Fibroblast of pulmonary artery (primary cell): ENCODE data around the gene NBPF3.
"Not testable (repeated sequence)": the region's sequence is repeated elsewhere in the genome, so short reads cannot be mapped to it uniquely, and the experiment has no call there.

Experiments
- DNase-seq: peaks from one replicate; pipeline ENCODE4 v3.0.0-alpha.2; 2010; ENCODE audit warnings: low read depth
- H3K4me3 ChIP-seq: replicated peaks from 2 replicates; pipeline ENCODE4 v1.5.1; 2011; ENCODE audit warnings: low read depth, mild to moderate bottlenecking, control low read depth, low read length, moderate library complexity
- TF ChIP-seq, protein P1 (sequence below): IDR thresholded peaks from 2 replicates; pipeline ENCODE4 v1.5.1; 2011; ENCODE audit warnings: mild to moderate bottlenecking, control low read depth, low read length, inconsistent platforms; ENCODE audit errors: missing control alignments

Gene NBPF3

DNA sequence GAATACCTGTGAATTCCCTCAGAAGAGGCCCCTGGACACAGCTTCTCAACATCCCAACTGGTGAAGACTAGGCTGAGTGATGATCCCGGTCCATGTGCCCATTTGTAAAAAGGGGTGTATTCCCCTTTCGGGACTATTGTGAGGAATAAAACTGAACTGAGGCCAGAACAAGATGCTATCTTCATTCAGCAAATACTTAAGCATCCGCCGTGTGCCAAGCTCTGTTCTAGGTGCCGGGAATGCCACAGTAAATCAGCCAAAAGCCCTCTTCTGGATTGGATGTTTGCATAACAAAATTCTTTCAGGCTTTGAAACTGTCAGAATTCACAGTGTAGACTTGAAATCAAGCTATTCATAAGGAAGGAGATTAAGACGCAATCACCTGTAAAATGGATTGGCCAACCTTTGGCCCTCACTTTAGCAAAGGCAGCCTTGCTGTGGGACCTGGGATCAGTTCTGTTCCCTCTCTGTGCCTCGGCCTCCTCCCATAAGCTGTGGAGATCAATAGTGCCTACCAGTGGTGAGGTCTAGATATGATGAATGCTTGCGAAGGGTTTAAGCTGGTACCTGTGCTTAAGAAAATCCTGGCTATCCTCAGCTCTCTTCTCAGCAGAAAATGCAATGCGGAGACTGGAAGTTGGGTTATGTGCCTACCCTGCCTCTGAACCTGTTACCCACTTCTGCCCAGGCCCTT is 71.1 kb downstream of the NBPF3 start:
- no peak for DNase-seq
- TF ChIP-seq, protein P1, sequence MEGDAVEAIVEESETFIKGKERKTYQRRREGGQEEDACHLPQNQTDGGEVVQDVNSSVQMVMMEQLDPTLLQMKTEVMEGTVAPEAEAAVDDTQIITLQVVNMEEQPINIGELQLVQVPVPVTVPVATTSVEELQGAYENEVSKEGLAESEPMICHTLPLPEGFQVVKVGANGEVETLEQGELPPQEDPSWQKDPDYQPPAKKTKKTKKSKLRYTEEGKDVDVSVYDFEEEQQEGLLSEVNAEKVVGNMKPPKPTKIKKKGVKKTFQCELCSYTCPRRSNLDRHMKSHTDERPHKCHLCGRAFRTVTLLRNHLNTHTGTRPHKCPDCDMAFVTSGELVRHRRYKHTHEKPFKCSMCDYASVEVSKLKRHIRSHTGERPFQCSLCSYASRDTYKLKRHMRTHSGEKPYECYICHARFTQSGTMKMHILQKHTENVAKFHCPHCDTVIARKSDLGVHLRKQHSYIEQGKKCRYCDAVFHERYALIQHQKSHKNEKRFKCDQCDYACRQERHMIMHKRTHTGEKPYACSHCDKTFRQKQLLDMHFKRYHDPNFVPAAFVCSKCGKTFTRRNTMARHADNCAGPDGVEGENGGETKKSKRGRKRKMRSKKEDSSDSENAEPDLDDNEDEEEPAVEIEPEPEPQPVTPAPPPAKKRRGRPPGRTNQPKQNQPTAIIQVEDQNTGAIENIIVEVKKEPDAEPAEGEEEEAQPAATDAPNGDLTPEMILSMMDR, result no peak
- H3K4me3 ChIP-seq, result no peak overlapping the region

- DNase-seq, result peak; percentile 92
- TF ChIP-seq, protein P1, result no peak
- H3K4me3 ChIP-seq, result no peak overlapping the region
Measured at GRCh38 chr1:21511579-21512522, 71.9 kb downstream of the NBPF3 start.

DNA sequence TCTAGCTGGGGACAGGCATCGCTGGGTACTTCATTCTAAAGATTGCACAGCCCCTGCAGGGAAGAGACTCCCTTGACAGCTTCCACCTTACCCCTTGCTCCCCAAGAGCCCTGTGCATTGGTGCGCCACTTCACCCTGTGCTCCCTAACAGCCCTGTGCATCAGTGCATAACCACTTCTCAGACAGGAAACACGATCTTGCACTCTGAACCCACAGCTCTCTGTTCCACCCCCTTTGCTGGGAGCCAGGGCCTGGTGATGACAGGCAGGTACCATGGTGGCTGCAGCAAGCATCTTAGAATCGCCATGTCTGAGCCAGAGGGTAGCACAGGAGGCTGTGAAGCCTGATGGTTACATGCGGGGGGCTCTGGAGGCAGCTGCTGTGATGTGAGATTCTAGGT is 74.3 kb downstream of the NBPF3 start:
- TF ChIP-seq, protein P1, result no peak
- DNase-seq, result no peak
- H3K4me3 ChIP-seq, result no peak overlapping the region

- no peak for DNase-seq
- TF ChIP-seq, protein P1, result no peak
- no peak overlapping the region for H3K4me3 ChIP-seq
Measured at GRCh38 chr1:21517161-21517589, 77.2 kb downstream of the NBPF3 start.

DNA sequence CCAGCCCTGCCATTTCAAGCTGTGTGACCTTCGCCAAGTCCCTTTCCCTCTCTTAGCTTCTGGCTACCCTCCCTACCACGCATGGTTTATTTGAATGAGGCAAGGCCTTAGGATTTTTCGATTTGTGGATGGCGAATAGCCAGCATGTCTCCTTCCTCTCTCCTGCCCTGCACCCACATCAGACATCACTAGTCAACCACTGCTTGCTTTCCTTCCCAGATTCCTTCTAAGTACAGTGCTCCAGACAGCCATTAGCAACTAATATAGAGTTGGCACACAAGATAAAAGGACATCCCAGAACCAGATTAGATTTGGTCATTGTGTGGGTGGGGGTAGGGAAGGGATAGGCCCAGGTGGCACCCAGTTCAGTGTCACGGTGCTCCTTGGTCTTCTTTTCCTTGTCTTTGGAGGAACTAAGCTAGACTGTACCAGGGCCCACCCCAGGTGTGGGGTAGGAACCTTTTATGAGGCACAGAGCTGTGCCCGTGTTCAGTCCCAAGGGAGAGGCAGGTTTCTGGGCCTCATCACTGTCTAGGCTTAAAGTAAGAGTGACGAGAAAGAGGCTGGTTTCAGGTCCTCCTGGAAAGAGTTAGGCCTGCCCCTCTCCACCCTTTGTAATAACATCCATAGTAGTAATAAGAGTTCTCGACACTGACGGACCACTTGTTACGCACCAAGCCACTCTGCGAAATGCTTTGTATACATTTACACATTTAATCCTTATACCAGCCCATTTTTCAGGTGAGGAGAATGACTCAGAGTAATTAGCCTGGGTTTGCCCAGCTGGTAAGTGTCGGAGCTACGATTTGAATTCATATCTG is 77.9 kb downstream of the NBPF3 start:
- DNase-seq, result no peak
- H3K4me3 ChIP-seq, result no peak overlapping the region
- TF ChIP-seq, protein P1, result no peak

DNA sequence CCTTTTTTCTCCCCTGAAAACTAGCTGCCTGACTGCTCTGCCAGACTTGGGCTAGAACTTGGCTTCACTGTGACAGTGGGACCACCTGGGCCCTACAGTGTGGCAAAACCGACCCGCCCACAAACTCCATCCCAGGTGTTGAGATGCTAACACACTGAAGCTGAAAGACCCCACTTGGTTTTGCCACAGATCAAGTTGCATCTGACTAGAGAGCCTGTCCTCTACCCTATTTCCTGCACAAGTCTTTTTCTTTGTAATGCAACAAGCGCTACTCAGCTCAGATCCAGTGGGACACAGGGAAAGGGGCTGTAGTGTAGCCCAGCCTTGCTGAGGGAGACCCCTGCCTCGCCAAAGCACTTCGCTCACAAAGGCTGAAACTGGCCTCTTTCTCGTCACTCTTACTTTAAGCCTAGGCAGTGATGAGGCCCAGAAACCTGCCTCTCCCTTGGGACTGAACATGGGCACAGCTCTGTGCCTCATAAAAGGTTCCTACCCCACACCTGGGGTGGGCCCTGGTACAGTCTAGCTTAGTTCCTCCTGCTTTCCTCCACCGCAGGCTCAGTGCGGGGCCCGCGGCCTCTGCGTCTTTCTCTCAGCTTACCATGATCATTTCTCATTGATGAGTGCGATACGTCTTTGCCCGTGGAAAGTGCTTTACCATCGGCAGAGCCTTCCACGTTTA is 79.0 kb downstream of the NBPF3 start:
- TF ChIP-seq, protein P1, result no peak
- DNase-seq, result no peak
- H3K4me3 ChIP-seq, result no peak overlapping the region

- not testable (repeated sequence) for H3K4me3 ChIP-seq, DNase-seq
Measured at GRCh38 chr1:21519486-21520070, 79.6 kb downstream of the NBPF3 start.
